ENCODE data around the gene DNM2.

The DNM2 gene

GRCh38 chr19:10694706-10695307 is 23.1 kb upstream of the DNM2 start:
- no peaks in the 10 kb centered on the region for H3K27me3 Mint-ChIP-seq
- ATAC-seq (replicated peaks; ENCODE audit: extremely low read depth, poor library complexity, severe bottlenecking): no peak
- no peaks in the 10 kb centered on the region for H3K9me3 Mint-ChIP-seq
- peak overlapping the region; percentile 79 for H3K4me3 Mint-ChIP-seq
- peak overlapping the region; percentile 56 for H3K27ac Mint-ChIP-seq (ENCODE audit: low read depth)
- H3K4me1 Mint-ChIP-seq: peaks cover 14% of the 10 kb centered on the region
- H3K36me3 Mint-ChIP-seq (ENCODE audit: insufficient read depth): peaks cover 18% of the 10 kb centered on the region
- no peak for DNase-seq (ENCODE audit: low spot score in 2 of 2)

- Mint-ChIP-seq H3K4me3 (peak overlapping the region; percentile 79), H3K27ac (ENCODE audit: low read depth) (peak overlapping the region; percentile 56), H3K4me1 (peaks cover 14% of the 10 kb centered on the region), H3K27me3 (no peaks in the 10 kb centered on the region), H3K36me3 (ENCODE audit: insufficient read depth) (peaks cover 15% of the 10 kb centered on the region), H3K9me3 (no peaks in the 10 kb centered on the region)
- ATAC-seq (replicated peaks; ENCODE audit: extremely low read depth, poor library complexity, severe bottlenecking) (peak; percentile 90), DNase-seq (ENCODE audit: low spot score in 2 of 2) (peak; percentile 71 to 78)
Measured at GRCh38 chr19:10695401-10696398, 22.2 kb upstream of the DNM2 start.

- H3K4me3 Mint-ChIP-seq: no peak overlapping the region
- ATAC-seq (replicated peaks; ENCODE audit: extremely low read depth, poor library complexity, severe bottlenecking) (peak; percentile 33), DNase-seq (ENCODE audit: low spot score in 2 of 2) (peak; percentile 52 to 57)
- H3K36me3 Mint-ChIP-seq (ENCODE audit: insufficient read depth): peaks cover 8% of the 10 kb centered on the region
- H3K4me1 Mint-ChIP-seq: peaks cover 24% of the 10 kb centered on the region
- no peaks in the 10 kb centered on the region for H3K27me3 Mint-ChIP-seq
- H3K9me3 Mint-ChIP-seq: no peaks in the 10 kb centered on the region
- no peak overlapping the region for H3K27ac Mint-ChIP-seq (ENCODE audit: low read depth)
Measured at GRCh38 chr19:10699650-10700335, 18.1 kb upstream of the DNM2 start.

- Mint-ChIP-seq H3K4me1 (peaks cover 15% of the 10 kb centered on the region), H3K27me3 (no peaks in the 10 kb centered on the region), H3K27ac (ENCODE audit: low read depth) (peak overlapping the region; percentile 86), H3K4me3 (peak overlapping the region; percentile 85), H3K9me3 (no peaks in the 10 kb centered on the region), H3K36me3 (ENCODE audit: insufficient read depth) (peaks cover 6% of the 10 kb centered on the region)
- no peak for DNase-seq (ENCODE audit: low spot score in 2 of 2)
- ATAC-seq (replicated peaks; ENCODE audit: extremely low read depth, poor library complexity, severe bottlenecking): no peak
Measured at GRCh38 chr19:10701955-10702525, 15.8 kb upstream of the DNM2 start.

GRCh38 chr19:10706990-10707389 is 10.9 kb upstream of the DNM2 start:
- Mint-ChIP-seq H3K4me1 (peaks cover 4% of the 10 kb centered on the region), H3K36me3 (ENCODE audit: insufficient read depth) (peaks cover 8% of the 10 kb centered on the region), H3K27me3 (no peaks in the 10 kb centered on the region), H3K4me3 (no peak overlapping the region), H3K27ac (ENCODE audit: low read depth) (no peak overlapping the region), H3K9me3 (no peaks in the 10 kb centered on the region)
- no peak for ATAC-seq (replicated peaks; ENCODE audit: extremely low read depth, poor library complexity, severe bottlenecking)
- DNase-seq (ENCODE audit: low spot score in 2 of 2): no peak

- DNase-seq (ENCODE audit: low spot score in 2 of 2) (no peak), ATAC-seq (replicated peaks; ENCODE audit: extremely low read depth, poor library complexity, severe bottlenecking) (no peak)
- no peaks in the 10 kb centered on the region for H3K4me1 Mint-ChIP-seq
- H3K4me3 Mint-ChIP-seq: no peak overlapping the region
- H3K9me3 Mint-ChIP-seq: no peaks in the 10 kb centered on the region
- H3K27me3 Mint-ChIP-seq: no peaks in the 10 kb centered on the region
- no peak overlapping the region for H3K27ac Mint-ChIP-seq (ENCODE audit: low read depth)
- peaks cover 9% of the 10 kb centered on the region for H3K36me3 Mint-ChIP-seq (ENCODE audit: insufficient read depth)
Measured at GRCh38 chr19:10707440-10707839, 10.4 kb upstream of the DNM2 start.

GRCh38 chr19:10708291-10708690 is 9.6 kb upstream of the DNM2 start:
- ATAC-seq (replicated peaks; ENCODE audit: extremely low read depth, poor library complexity, severe bottlenecking) (no peak), DNase-seq (ENCODE audit: low spot score in 2 of 2) (no peak)
- H3K36me3 Mint-ChIP-seq (ENCODE audit: insufficient read depth): peaks cover 9% of the 10 kb centered on the region
- no peak overlapping the region for H3K27ac Mint-ChIP-seq (ENCODE audit: low read depth)
- no peak overlapping the region for H3K4me3 Mint-ChIP-seq
- no peaks in the 10 kb centered on the region for H3K27me3 Mint-ChIP-seq
- no peaks in the 10 kb centered on the region for H3K9me3 Mint-ChIP-seq
- H3K4me1 Mint-ChIP-seq: no peaks in the 10 kb centered on the region

GRCh38 chr19:10712045-10712444 is 5.8 kb upstream of the DNM2 start:
- H3K36me3 Mint-ChIP-seq (ENCODE audit: insufficient read depth): peaks cover 12% of the 10 kb centered on the region
- H3K9me3 Mint-ChIP-seq: no peaks in the 10 kb centered on the region
- H3K27ac Mint-ChIP-seq (ENCODE audit: low read depth): peak overlapping the region; percentile 70
- DNase-seq (ENCODE audit: low spot score in 2 of 2) (no peak), ATAC-seq (replicated peaks; ENCODE audit: extremely low read depth, poor library complexity, severe bottlenecking) (no peak)
- no peaks in the 10 kb centered on the region for H3K27me3 Mint-ChIP-seq
- no peak overlapping the region for H3K4me3 Mint-ChIP-seq
- H3K4me1 Mint-ChIP-seq: peaks cover 9% of the 10 kb centered on the region

GRCh38 chr19:10712754-10713153 is 5.1 kb upstream of the DNM2 start:
- no peak overlapping the region for H3K27ac Mint-ChIP-seq (ENCODE audit: low read depth)
- DNase-seq (ENCODE audit: low spot score in 2 of 2) (no peak), ATAC-seq (replicated peaks; ENCODE audit: extremely low read depth, poor library complexity, severe bottlenecking) (no peak)
- H3K36me3 Mint-ChIP-seq (ENCODE audit: insufficient read depth): peaks cover 14% of the 10 kb centered on the region
- no peak overlapping the region for H3K4me3 Mint-ChIP-seq
- H3K27me3 Mint-ChIP-seq: no peaks in the 10 kb centered on the region
- no peaks in the 10 kb centered on the region for H3K9me3 Mint-ChIP-seq
- H3K4me1 Mint-ChIP-seq: peaks cover 12% of the 10 kb centered on the region

- H3K4me3 Mint-ChIP-seq: no peak overlapping the region
- H3K9me3 Mint-ChIP-seq: no peaks in the 10 kb centered on the region
- ATAC-seq (replicated peaks; ENCODE audit: extremely low read depth, poor library complexity, severe bottlenecking) (no peak), DNase-seq (ENCODE audit: low spot score in 2 of 2) (no peak)
- peaks cover 12% of the 10 kb centered on the region for H3K4me1 Mint-ChIP-seq
- H3K27ac Mint-ChIP-seq (ENCODE audit: low read depth): no peak overlapping the region
- no peaks in the 10 kb centered on the region for H3K27me3 Mint-ChIP-seq
- peaks cover 15% of the 10 kb centered on the region for H3K36me3 Mint-ChIP-seq (ENCODE audit: insufficient read depth)
Measured at GRCh38 chr19:10713317-10713716, 4.6 kb upstream of the DNM2 start.

- H3K36me3 Mint-ChIP-seq (ENCODE audit: insufficient read depth): peaks cover 14% of the 10 kb centered on the region
- ATAC-seq (replicated peaks; ENCODE audit: extremely low read depth, poor library complexity, severe bottlenecking): no peak
- peak overlapping the region; percentile 98 for H3K4me3 Mint-ChIP-seq
- peak overlapping the region; percentile 73 for H3K27ac Mint-ChIP-seq (ENCODE audit: low read depth)
- DNase-seq (ENCODE audit: low spot score in 2 of 2): no peak
- no peaks in the 10 kb centered on the region for H3K9me3 Mint-ChIP-seq
- H3K4me1 Mint-ChIP-seq: peaks cover 43% of the 10 kb centered on the region
- H3K27me3 Mint-ChIP-seq: no peaks in the 10 kb centered on the region
Measured at GRCh38 chr19:10717054-10717355, 874 bp upstream of the DNM2 start.
